Measurements from ENCODE around the gene NIPBL. TPM values are rescaled to one million over a fixed set of nuclear protein-coding genes. Genes with fewer than 3 reads are reported as not detected.

The NIPBL gene
- total RNA-seq, 1 experiment from 2014 or later, result 48.3 TPM

DNA sequence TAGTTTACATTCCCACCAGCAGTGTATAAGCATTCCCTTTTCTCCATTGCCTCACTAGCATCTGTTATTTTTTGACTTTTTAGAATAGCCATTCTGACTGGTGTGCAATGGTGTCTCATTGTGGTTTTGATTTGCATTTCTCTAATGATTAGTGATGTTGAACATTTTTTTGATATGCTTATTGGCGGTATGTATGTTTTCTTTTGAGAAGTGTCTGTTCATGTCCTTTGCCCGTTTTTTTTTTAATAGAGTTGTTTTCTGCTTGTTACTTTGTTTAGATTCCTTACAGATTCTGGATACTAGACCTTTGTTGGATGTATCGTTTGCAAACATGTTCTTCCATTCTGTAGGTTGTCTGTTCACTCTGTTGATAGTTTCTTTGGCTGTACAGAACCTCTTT is 25.3 kb downstream of the NIPBL start (continued):
- TF ChIP-seq, protein P1, sequence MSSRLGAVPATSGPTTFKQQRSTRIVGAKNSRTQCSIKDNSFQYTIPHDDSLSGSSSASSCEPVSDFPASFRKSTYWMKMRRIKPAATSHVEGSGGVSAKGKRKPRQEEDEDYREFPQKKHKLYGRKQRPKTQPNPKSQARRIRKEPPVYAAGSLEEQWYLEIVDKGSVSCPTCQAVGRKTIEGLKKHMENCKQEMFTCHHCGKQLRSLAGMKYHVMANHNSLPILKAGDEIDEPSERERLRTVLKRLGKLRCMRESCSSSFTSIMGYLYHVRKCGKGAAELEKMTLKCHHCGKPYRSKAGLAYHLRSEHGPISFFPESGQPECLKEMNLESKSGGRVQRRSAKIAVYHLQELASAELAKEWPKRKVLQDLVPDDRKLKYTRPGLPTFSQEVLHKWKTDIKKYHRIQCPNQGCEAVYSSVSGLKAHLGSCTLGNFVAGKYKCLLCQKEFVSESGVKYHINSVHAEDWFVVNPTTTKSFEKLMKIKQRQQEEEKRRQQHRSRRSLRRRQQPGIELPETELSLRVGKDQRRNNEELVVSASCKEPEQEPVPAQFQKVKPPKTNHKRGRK (CRISPR knock-in tag; IDR thresholded peaks at IDR 0.05; ENCODE audit: borderline replicate concordance), result no peak
- TF ChIP-seq, protein P2, sequence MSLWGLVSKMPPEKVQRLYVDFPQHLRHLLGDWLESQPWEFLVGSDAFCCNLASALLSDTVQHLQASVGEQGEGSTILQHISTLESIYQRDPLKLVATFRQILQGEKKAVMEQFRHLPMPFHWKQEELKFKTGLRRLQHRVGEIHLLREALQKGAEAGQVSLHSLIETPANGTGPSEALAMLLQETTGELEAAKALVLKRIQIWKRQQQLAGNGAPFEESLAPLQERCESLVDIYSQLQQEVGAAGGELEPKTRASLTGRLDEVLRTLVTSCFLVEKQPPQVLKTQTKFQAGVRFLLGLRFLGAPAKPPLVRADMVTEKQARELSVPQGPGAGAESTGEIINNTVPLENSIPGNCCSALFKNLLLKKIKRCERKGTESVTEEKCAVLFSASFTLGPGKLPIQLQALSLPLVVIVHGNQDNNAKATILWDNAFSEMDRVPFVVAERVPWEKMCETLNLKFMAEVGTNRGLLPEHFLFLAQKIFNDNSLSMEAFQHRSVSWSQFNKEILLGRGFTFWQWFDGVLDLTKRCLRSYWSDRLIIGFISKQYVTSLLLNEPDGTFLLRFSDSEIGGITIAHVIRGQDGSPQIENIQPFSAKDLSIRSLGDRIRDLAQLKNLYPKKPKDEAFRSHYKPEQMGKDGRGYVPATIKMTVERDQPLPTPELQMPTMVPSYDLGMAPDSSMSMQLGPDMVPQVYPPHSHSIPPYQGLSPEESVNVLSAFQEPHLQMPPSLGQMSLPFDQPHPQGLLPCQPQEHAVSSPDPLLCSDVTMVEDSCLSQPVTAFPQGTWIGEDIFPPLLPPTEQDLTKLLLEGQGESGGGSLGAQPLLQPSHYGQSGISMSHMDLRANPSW (CRISPR knock-in tag; conservative IDR thresholded peaks at IDR 0.05; ENCODE audit: low read depth), result no peak
- no peak for TF ChIP-seq SMAD4 (CRISPR knock-in tag; IDR thresholded peaks at IDR 0.05)
- TF ChIP-seq, protein P3, sequence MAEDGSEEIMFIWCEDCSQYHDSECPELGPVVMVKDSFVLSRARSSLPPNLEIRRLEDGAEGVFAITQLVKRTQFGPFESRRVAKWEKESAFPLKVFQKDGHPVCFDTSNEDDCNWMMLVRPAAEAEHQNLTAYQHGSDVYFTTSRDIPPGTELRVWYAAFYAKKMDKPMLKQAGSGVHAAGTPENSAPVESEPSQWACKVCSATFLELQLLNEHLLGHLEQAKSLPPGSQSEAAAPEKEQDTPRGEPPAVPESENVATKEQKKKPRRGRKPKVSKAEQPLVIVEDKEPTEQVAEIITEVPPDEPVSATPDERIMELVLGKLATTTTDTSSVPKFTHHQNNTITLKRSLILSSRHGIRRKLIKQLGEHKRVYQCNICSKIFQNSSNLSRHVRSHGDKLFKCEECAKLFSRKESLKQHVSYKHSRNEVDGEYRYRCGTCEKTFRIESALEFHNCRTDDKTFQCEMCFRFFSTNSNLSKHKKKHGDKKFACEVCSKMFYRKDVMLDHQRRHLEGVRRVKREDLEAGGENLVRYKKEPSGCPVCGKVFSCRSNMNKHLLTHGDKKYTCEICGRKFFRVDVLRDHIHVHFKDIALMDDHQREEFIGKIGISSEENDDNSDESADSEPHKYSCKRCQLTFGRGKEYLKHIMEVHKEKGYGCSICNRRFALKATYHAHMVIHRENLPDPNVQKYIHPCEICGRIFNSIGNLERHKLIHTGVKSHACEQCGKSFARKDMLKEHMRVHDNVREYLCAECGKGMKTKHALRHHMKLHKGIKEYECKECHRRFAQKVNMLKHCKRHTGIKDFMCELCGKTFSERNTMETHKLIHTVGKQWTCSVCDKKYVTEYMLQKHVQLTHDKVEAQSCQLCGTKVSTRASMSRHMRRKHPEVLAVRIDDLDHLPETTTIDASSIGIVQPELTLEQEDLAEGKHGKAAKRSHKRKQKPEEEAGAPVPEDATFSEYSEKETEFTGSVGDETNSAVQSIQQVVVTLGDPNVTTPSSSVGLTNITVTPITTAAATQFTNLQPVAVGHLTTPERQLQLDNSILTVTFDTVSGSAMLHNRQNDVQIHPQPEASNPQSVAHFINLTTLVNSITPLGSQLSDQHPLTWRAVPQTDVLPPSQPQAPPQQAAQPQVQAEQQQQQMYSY (CRISPR knock-in tag; IDR thresholded peaks at IDR 0.05), result no peak
- no peak for TF ChIP-seq JAZF1 (CRISPR knock-in tag; IDR thresholded peaks at IDR 0.05)
- TF ChIP-seq CREB1 (CRISPR knock-in tag; IDR thresholded peaks at IDR 0.05), result no peak

DNA sequence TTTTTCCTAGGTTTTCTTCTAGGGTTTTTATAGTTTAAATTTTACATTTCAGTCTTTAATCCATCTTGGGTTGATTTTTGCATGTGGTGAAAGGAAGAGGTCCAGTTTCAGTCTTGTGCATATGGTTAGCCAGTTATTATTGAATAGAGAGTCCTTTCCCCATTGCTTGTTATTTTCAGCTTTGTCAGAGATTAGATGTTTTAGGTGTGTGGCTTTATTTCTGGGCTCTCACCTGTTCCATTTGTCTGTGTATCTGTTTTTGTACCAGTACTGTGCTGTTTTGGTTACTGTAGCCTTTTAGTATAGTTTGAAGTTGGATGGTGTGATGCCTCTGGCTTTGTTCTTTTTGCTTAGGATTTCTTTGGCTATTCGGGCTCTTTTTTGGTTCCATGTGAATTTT is 25.8 kb downstream of the NIPBL start:
- Mint-ChIP-seq H3K4me1 (peaks cover 36% of the 10 kb centered on the region), H3K27ac (no peak overlapping the region), H3K4me3 (no peak overlapping the region), H3K36me3 (peaks cover 8% of the 10 kb centered on the region), H3K27me3 (ENCODE audit: low read depth) (no peaks in the 10 kb centered on the region), H3K9me3 (peaks cover 24% of the 10 kb centered on the region)
- ChIA-PET CTCF (no interaction called here), POLR2A (no interaction called here)
- DNase-seq (ENCODE audit: low spot score), result no peak
- ATAC-seq, result no peak
- no peak for TF ChIP-seq IRF2 (CRISPR knock-in tag; IDR thresholded peaks at IDR 0.05; ENCODE audit: borderline replicate concordance, low read depth)

DNA sequence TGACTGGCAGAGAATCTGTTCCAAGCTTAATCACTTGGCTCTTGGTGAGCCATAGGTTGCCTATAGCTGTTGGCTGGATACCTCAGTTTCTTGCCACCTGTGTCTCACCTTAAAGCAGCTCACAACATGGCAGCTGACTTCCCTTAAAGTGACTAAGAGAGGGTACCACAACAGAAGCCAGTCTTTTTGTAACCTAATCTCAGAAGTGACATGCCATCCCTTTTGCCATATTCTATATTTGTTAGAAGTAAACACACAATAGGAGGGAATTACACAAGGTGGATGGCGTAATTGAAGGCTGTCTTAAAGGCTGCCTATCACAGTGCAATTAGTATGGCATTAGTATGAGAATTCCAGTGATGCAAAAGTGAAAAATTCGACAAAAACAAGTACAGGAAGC is 28.1 kb downstream of the NIPBL start:
- ChIA-PET CTCF (interaction anchor here (1.0 kb wide), 1 partner anchor 34 kb away, joined by 3 read pairs; no protein-coding TSS in a partner anchor), POLR2A (no interaction called here)
- no peak for ATAC-seq
- Mint-ChIP-seq H3K36me3 (peaks cover 8% of the 10 kb centered on the region), H3K27me3 (ENCODE audit: low read depth) (no peaks in the 10 kb centered on the region), H3K9me3 (peaks cover 24% of the 10 kb centered on the region), H3K4me1 (peaks cover 26% of the 10 kb centered on the region), H3K4me3 (no peak overlapping the region), H3K27ac (no peak overlapping the region)
- DNase-seq (ENCODE audit: low spot score), result no peak
- TF ChIP-seq, protein P4, sequence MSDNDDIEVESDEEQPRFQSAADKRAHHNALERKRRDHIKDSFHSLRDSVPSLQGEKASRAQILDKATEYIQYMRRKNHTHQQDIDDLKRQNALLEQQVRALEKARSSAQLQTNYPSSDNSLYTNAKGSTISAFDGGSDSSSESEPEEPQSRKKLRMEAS (CRISPR knock-in tag; IDR thresholded peaks at IDR 0.05), result no peak
- TF ChIP-seq RORB (CRISPR knock-in tag; IDR thresholded peaks at IDR 0.05) (no peak), CBFB (CRISPR knock-in tag; IDR thresholded peaks at IDR 0.05; ENCODE audit: low read depth) (no peak), JAZF1 (CRISPR knock-in tag; IDR thresholded peaks at IDR 0.05) (no peak), OVOL2 (CRISPR knock-in tag; IDR thresholded peaks at IDR 0.05; ENCODE audit: borderline replicate concordance) (no peak)
- TF ChIP-seq, protein P5, sequence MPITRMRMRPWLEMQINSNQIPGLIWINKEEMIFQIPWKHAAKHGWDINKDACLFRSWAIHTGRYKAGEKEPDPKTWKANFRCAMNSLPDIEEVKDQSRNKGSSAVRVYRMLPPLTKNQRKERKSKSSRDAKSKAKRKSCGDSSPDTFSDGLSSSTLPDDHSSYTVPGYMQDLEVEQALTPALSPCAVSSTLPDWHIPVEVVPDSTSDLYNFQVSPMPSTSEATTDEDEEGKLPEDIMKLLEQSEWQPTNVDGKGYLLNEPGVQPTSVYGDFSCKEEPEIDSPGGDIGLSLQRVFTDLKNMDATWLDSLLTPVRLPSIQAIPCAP (CRISPR knock-in tag; IDR thresholded peaks at IDR 0.05), result no peak
- TF ChIP-seq, protein P6, sequence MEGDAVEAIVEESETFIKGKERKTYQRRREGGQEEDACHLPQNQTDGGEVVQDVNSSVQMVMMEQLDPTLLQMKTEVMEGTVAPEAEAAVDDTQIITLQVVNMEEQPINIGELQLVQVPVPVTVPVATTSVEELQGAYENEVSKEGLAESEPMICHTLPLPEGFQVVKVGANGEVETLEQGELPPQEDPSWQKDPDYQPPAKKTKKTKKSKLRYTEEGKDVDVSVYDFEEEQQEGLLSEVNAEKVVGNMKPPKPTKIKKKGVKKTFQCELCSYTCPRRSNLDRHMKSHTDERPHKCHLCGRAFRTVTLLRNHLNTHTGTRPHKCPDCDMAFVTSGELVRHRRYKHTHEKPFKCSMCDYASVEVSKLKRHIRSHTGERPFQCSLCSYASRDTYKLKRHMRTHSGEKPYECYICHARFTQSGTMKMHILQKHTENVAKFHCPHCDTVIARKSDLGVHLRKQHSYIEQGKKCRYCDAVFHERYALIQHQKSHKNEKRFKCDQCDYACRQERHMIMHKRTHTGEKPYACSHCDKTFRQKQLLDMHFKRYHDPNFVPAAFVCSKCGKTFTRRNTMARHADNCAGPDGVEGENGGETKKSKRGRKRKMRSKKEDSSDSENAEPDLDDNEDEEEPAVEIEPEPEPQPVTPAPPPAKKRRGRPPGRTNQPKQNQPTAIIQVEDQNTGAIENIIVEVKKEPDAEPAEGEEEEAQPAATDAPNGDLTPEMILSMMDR (IDR thresholded peaks at IDR 0.05), result no peak
- TF ChIP-seq, protein P7, sequence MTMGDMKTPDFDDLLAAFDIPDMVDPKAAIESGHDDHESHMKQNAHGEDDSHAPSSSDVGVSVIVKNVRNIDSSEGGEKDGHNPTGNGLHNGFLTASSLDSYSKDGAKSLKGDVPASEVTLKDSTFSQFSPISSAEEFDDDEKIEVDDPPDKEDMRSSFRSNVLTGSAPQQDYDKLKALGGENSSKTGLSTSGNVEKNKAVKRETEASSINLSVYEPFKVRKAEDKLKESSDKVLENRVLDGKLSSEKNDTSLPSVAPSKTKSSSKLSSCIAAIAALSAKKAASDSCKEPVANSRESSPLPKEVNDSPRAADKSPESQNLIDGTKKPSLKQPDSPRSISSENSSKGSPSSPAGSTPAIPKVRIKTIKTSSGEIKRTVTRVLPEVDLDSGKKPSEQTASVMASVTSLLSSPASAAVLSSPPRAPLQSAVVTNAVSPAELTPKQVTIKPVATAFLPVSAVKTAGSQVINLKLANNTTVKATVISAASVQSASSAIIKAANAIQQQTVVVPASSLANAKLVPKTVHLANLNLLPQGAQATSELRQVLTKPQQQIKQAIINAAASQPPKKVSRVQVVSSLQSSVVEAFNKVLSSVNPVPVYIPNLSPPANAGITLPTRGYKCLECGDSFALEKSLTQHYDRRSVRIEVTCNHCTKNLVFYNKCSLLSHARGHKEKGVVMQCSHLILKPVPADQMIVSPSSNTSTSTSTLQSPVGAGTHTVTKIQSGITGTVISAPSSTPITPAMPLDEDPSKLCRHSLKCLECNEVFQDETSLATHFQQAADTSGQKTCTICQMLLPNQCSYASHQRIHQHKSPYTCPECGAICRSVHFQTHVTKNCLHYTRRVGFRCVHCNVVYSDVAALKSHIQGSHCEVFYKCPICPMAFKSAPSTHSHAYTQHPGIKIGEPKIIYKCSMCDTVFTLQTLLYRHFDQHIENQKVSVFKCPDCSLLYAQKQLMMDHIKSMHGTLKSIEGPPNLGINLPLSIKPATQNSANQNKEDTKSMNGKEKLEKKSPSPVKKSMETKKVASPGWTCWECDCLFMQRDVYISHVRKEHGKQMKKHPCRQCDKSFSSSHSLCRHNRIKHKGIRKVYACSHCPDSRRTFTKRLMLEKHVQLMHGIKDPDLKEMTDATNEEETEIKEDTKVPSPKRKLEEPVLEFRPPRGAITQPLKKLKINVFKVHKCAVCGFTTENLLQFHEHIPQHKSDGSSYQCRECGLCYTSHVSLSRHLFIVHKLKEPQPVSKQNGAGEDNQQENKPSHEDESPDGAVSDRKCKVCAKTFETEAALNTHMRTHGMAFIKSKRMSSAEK (CRISPR knock-in tag; IDR thresholded peaks at IDR 0.05; ENCODE audit: borderline replicate concordance), result no peak

Data from WTC11 (cell line).